GM18511 (cell line): ENCODE results near the gene FANK1.
"Not testable (repeated sequence)": the region's sequence is repeated elsewhere in the genome, so short reads cannot be mapped to it uniquely, and the experiment has no call there.

ENCODE experiments used
- ATAC-seq: cut with Tn5 transposase; IDR thresholded peaks from one replicate; pipeline ENCODE4 v1.9.1; 2021; ENCODE audit warnings: mild to moderate bottlenecking, moderate library complexity; ENCODE audit not compliant: unreplicated experiment

Gene FANK1

GRCh38 chr10:125926247-125926646 is 29.9 kb downstream of the FANK1 start:
- no peak for ATAC-seq

- not testable (repeated sequence) for ATAC-seq
Measured at GRCh38 chr10:125927265-125927664, 30.9 kb downstream of the FANK1 start.

- ATAC-seq, result no peak
Measured at GRCh38 chr10:125928928-125929585, 32.7 kb downstream of the FANK1 start.

GRCh38 chr10:125929618-125930017 is 33.3 kb downstream of the FANK1 start:
- no peak for ATAC-seq

- ATAC-seq, result no peak
Measured at GRCh38 chr10:125933693-125934092, 37.3 kb downstream of the FANK1 start.

- no peak for ATAC-seq
Measured at GRCh38 chr10:125936331-125936730, 40.0 kb downstream of the FANK1 start.

- ATAC-seq, result no peak
Measured at GRCh38 chr10:125940515-125940914, 44.2 kb downstream of the FANK1 start.

GRCh38 chr10:125951290-125951689 is 54.9 kb downstream of the FANK1 start:
- ATAC-seq, result no peak

- no peak for ATAC-seq
Measured at GRCh38 chr10:125953778-125954385, 57.5 kb downstream of the FANK1 start.

GRCh38 chr10:125955766-125956165 is 59.4 kb downstream of the FANK1 start:
- ATAC-seq, result no peak

- no peak for ATAC-seq
Measured at GRCh38 chr10:125961743-125962142, 65.4 kb downstream of the FANK1 start.

- ATAC-seq, result no peak
Measured at GRCh38 chr10:125962200-125962599, 65.8 kb downstream of the FANK1 start.

GRCh38 chr10:125964558-125964957 is 68.2 kb downstream of the FANK1 start:
- no peak for ATAC-seq

- ATAC-seq, result no peak
Measured at GRCh38 chr10:125967533-125967932, 71.2 kb downstream of the FANK1 start.

GRCh38 chr10:125970077-125970630 is 73.8 kb downstream of the FANK1 start:
- ATAC-seq, result not testable (repeated sequence)

- ATAC-seq, result no peak
Measured at GRCh38 chr10:125976960-125977605, 80.7 kb downstream of the FANK1 start.

- no peak for ATAC-seq
Measured at GRCh38 chr10:125979976-125980375, 83.6 kb downstream of the FANK1 start.

- no peak for ATAC-seq
Measured at GRCh38 chr10:125980521-125981035, 84.2 kb downstream of the FANK1 start.

- ATAC-seq, result peak; percentile 81
Measured at GRCh38 chr10:125982260-125982948, 86.0 kb downstream of the FANK1 start.

GRCh38 chr10:125983161-125983560 is 86.8 kb downstream of the FANK1 start:
- no peak for ATAC-seq

- no peak for ATAC-seq
Measured at GRCh38 chr10:125983656-125984055, 87.3 kb downstream of the FANK1 start.
